Germinal center (tissue), 1 donor: ENCODE measurements around the gene GABRB1.

Experiments used
- DNase-seq: peaks from one replicate; pipeline ENCODE4 v3.0.0; 2012; ENCODE audit warnings: mixed read lengths, low spot score

The GABRB1 gene

GRCh38 chr4:47031011-47031678 lies at the start of gene GABRB1:
Gene GABRB1 (plus strand): TSS chr4:47031567.
- no peak for DNase-seq

GRCh38 chr4:46984781-46985180 lies 46.6 kb upstream of the GABRB1 start:
- DNase-seq = no peak

- DNase-seq = no peak
Measured at GRCh38 chr4:46986922-46987638, 44.3 kb upstream of the GABRB1 start.

- no peak for DNase-seq
Measured at GRCh38 chr4:46992338-46992737, 39.0 kb upstream of the GABRB1 start.

GRCh38 chr4:46993075-46994006 lies 38.0 kb upstream of the GABRB1 start, which contains the start of gene GABRA4:
Gene GABRA4 (minus strand): TSS chr4:46993581. CDS start chr4:46993424, 157 bp downstream.
- DNase-seq = no peak

- no peak for DNase-seq
Measured at GRCh38 chr4:46994007-46994405, 37.4 kb upstream of the GABRB1 start.

GRCh38 chr4:46999566-46999965 lies 31.8 kb upstream of the GABRB1 start:
- DNase-seq = no peak

- DNase-seq = no peak
Measured at GRCh38 chr4:47000406-47000805, 31.0 kb upstream of the GABRB1 start.

- no peak for DNase-seq
Measured at GRCh38 chr4:47002580-47002979, 28.8 kb upstream of the GABRB1 start.

GRCh38 chr4:47010347-47010911 lies 20.9 kb upstream of the GABRB1 start:
- DNase-seq = no peak

- no peak for DNase-seq
Measured at GRCh38 chr4:47010912-47011446, 20.4 kb upstream of the GABRB1 start.

GRCh38 chr4:47012676-47013075 lies 18.7 kb upstream of the GABRB1 start:
- no peak for DNase-seq

GRCh38 chr4:47013373-47013772 lies 18.0 kb upstream of the GABRB1 start:
- DNase-seq = no peak

- DNase-seq = no peak
Measured at GRCh38 chr4:47017081-47017480, 14.3 kb upstream of the GABRB1 start.

- DNase-seq = no peak
Measured at GRCh38 chr4:47017494-47017893, 13.9 kb upstream of the GABRB1 start.

GRCh38 chr4:47031751-47032404 lies 511 bp downstream of the GABRB1 start:
- DNase-seq = no peak

GRCh38 chr4:47032405-47033106 lies 1.2 kb downstream of the GABRB1 start:
- DNase-seq = peak; percentile 31

- no peak for DNase-seq
Measured at GRCh38 chr4:47038263-47038662, 6.9 kb downstream of the GABRB1 start.

GRCh38 chr4:47040828-47041227 lies 9.5 kb downstream of the GABRB1 start:
- no peak for DNase-seq

GRCh38 chr4:47043821-47044220 lies 12.5 kb downstream of the GABRB1 start:
- DNase-seq = no peak

GRCh38 chr4:47045261-47045660 lies 13.9 kb downstream of the GABRB1 start:
- no peak for DNase-seq
